NCI-H1092 treated with DMSO at 0.1 percent for 48 hours (cell line): ENCODE results near the gene TBC1D5.
"Not testable (repeated sequence)": the region's sequence is repeated elsewhere in the genome, so short reads cannot be mapped to it uniquely, and the experiment has no call there.

Source experiments
- DNase-seq: peaks from one replicate; lab custom pipeline; 2025; lab: John Stamatoyannopoulos, UW

The TBC1D5 gene

DNA sequence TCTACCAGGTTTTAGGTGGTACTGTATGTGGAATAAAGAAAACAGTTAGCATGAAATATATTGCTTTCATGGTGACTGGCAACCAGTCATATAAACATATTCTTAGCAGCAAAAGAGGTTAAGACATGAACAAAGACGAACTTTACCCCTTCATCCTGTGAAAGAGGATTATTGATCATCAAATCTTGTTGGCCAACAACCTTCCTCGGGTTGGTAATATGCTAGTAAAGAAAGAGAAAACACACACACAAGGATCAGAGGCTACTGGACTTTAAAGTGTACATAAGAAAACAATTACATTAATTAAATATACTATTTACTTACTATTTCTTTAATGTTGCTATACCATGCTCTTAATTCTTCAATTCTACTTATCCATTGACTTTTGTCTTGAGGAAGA lies 337.9 kb downstream of the TBC1D5 start:
- DNase-seq: no peak

DNA sequence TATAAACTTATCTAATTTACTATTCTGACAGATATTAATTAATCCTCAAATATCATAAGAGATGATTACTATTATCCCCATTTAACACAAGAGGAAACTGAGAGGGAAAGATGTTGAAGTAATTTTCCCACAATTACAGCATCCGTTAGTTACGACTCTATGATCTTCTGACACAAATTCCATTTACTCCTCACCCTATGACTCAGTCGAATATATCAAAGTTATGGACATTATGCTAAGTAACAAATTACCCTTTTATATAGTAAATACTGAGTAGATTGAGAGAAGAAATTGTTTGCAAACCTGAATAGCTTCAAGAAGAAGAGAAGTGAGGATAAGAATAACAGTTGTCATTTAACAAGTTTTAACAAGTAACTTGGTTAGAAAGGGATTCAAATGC lies 340.0 kb downstream of the TBC1D5 start:
- DNase-seq: no peak

DNA sequence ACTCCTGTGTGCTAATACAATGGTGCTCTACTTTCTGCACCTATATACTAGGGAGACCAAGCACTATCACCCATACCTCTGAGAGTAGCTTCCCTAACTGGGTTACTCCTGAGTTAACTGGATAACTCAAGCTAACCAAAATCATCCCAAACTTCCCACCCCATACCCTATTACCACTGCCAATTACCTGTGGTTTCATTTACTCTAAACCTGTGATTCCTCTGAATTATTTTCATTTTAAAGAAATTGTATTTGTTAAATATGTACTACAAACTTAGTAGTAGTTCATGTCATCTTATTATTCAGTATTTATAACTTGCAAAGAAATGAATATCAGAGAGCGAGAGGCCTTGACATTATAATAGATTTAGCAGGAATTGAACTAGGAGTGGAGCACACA lies 340.5 kb downstream of the TBC1D5 start:
- no peak for DNase-seq

DNA sequence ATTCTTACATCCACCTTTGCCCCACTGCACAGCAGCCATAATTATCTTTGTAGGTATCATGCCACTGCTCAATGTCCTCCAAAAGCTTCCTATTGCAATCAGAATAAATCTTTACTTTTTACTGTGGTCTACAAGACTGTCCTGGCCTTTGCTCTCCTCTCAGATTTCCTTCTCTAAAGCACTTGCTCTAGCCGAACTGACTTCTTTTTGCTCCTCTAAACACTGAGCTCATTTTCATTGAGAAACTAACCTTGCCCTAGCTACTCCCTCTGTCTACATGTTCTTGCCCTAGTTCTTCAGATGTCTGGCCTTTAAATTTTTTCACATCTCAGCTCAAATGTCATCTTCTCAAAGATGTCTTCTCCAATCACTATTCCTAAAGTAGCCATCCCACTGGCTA lies 342.8 kb downstream of the TBC1D5 start:
- DNase-seq: no peak

DNA sequence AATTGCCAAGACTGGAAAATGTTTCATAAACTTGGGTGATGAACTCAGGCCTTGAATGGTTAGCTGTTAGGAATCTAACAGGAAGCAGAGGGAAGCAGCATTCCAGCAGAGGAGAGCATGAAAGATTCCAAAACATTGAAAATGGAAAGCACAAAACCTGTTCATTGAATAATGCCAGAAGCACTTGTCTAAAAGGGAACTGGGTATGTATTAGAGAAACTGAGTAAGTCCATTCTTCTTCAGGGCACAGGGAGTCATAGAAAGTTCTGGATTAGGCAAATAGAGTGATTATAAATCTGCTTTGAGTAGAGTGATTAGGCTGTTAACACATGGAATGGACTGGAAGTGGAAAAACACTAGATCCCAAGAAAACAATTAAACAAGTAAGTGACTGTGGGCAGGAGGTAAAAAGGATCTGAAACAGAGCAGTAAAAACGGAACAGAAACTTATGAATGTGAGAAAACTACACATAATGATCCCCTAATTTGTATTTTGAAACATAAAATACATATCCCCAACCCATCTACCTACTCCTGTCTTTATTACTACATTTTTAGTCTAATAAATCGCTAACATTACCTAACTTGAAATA lies 343.4 kb downstream of the TBC1D5 start:
- DNase-seq: no peak

DNA sequence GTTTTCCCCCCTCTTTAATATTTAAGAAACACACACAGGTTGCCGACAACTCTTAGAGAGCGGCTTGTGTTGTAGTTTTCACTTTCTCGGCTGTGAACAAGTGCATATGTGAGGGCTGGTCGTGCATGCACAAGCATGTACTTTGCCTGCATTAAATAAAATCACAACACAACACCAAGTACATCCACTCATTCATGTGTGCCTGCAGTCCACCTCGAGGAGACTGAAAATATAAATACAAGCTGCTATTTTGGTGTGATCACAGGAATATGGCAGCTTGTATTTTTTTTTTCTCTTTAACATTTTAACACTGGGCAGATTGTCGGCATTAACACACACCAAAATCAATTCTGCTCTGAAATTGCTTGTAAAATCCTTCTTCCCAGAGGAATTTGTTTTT lies 346.4 kb downstream of the TBC1D5 start:
- DNase-seq: no peak

DNA sequence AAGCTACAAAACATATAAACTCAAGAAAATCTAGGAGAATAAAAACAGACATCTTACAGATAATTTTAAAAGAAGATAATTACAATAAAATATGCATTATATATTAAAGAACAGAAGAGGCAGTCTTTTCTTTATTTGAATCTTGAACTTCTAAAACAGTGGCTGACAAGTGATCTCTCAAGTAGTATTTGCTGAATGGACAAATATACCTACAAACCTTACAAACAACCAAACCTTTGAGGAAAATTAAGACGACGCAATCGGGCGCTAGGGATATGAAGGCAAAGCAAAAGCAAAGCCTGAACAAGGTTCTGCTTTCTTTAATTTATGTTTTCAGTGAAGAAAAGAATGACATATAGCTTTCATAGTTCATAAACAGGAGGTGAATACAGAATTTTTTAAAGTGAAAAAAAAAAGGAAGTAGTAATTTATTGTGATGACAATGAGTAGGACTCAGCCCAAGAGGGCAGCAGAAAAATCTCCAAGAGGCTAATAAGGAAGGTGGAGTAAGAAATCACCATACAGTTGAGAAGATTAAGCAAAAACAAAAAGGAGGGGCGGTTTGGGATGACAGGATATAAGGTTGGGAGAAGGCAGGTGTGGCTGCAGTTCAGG lies 347.8 kb downstream of the TBC1D5 start:
- DNase-seq: no peak

DNA sequence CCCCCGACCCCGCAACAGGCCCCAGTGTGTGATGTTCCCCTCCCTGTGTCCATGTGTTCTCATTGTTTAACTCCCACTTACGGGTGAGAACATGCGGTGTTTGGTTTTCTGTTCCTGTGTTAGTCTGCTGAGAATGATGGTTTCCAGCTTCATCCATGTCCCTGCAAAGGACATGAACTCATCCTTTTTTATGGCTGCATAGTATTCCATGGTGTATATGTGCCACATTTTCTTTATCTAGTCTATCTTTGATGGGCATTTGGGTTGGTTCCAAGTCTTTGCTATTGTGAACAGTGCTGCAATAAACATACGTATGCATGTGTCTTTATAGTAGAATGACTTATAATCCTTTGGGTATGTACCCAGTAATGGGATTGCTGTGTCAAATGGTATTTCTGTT lies 349.9 kb downstream of the TBC1D5 start:
- DNase-seq: not testable (repeated sequence)

DNA sequence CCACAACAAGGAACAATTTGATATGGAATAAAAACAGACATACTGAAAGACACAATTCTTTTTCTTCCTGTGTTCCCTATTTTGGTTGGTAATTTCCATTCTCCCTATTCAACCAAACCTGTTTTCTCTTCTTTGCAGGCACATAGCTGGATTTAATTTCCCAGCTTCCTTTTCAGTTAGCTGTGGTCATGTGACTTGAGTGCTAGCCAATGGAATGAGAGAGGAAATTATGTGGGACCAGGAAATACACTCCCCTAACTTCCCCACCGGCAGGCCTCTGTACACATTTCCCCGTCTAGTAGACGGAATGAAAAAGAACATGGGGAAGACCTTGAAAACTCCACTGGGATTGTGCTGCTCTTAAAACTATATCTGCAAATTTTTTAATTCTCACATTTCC lies 351.6 kb downstream of the TBC1D5 start:
- no peak for DNase-seq

DNA sequence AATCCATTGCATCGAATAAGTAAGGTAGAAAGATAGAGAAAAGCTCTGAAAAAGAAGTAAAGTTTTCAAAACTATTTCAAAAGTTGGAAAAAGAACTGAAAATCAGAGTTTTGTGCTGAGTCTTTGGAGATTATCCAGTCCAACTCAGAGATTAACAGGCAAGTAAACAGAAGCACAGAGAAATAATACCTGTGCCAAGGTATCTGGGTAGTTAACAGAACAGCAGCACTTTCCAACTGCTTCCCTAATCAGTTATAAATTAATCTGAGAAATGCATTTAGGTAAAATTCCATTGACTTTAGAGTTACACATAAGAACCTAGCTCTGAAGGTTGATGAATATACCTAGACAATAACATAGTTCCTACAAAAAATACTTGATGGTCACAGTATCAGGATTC lies 355.3 kb downstream of the TBC1D5 start:
- no peak for DNase-seq

DNA sequence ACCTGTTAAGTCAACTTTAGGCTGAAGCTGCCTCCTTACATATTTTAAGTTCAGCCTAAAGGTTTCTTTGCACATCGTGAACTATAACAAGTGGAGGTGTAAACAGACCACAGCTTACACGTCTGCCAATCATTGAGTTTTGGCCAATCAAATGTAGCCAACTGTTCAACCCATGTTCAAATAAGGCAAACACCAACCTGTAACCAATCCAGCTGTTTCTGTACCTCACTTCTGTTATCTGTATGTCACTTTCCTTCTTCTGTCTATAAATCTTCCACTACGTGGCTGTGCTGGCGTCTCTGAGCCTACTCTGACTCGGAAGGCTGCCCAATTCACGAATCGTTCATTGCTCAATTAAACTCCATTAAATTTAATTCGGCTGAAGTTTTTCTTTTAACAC lies 356.0 kb downstream of the TBC1D5 start:
- DNase-seq: no peak

DNA sequence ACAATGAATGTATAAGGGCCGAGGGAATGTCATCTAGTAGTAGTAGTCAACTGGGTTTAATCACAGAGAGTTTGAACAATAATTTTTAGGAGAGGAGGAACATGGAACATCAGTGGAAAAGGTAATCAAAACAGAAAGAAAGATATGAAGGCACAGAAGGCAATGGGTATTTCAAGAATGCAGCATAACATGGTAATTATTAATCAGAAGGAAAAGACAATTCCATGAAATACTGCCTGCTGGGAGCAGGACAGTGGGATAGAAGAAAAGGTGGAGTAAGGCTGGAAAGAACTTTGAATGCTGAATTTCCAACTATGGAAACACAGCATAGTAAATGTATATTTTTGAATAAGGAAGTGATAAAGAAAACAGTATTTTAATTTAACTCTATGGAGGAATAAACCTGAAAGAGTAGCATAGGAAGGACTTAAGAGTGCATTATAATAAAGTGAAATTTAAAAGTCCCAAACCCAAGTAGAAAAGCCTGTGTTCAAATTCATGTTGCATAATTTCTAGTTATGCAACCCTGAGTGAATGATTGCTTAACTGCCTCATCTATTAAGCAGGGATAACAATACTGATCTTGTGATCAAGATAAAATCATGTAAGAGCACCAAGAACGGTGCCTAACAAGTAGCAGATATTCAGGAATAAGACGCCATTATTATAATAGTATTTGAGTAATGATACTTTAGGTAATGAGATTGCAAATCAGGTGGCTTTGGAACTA lies 357.7 kb downstream of the TBC1D5 start:
- no peak for DNase-seq

DNA sequence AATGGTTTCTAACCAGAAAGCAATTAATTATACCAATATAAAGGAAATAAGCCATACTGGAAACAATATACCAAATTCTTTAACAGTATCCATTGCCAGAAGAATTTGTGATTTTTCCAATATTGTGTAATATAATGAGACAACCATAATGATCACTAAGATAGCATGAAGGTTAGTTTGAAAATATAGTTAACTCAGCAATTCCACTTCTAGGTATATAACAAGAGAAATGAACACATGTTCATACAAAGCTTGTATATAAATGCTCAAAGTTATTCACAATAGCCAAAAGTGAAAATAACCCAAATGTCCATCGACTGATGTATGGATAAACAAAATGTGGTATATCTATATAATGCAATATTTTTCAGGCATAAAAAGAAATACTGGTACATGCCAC lies 369.1 kb downstream of the TBC1D5 start:
- no peak for DNase-seq

DNA sequence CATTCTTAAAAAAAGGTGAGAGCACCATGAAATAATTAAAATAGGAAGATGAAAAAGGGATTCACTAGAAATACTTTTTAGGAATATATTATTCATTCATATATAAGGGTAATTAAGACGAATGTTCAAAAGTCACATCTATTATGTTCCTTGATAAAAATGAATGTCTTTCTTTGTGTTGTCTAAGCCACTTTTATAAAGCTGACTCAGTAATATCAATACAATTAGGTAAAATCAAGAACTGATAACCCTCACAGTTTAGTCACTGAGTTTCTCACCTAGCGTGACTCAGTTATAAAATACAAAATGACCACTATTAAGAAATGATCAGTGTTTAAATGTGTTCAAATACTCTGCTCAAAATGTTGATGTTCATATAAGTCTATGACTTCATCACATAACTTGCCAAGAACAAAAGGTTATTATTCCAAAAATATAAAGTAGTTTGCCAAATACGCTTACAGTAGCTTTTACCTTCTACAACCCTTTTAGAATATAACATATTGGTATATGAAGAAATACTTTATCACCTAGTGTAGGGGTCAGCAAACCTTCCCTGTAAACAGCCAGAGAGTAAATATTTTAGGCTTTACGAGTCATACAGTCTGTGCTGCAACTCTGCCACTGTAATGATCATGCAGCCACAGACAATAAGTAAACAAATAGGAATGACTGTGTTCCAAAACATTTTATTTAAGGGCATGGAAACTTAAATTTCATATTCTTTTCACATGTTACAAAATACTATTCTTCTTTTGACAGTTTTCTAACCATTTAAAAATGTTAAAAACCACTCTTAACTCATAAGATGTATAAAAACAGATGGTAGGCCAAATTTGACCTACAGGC lies 369.8 kb downstream of the TBC1D5 start:
- DNase-seq: no peak

DNA sequence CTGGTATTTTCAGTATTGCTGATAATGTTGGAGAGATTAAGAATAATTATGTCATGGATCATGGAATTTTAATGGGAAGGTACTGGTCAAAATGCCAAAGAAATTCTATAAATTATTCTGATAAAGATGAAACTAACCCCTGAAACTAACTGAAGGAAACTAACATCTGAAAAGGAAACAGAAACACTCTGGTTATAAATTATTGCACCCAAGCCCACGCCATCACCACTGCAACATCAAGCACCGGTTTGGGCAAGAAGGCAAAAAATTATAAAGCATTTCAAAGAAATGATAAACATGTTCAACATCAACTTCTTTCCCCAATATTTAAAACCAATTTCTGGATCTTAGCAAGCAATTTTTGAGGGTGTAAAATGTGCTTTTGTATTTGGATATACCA lies 372.5 kb downstream of the TBC1D5 start:
- no peak for DNase-seq

DNA sequence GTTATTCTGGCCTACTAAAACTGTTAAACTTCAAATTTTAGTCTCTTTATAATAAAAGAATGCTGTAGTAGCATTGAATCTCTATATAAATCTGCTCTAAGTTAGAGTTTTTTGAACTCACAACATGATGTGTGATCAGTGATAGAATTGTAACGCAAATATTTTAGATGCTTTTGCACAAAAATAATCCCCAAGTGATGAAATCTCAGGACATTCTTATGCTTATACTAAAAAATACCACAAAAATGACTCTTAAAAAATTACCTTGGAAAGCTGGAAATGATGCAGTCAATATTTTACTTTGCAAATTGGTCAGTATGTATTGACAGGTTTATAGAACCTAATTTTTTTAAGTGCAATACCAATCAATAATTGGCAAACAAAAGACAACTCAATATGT lies 375.3 kb downstream of the TBC1D5 start:
- DNase-seq: no peak

DNA sequence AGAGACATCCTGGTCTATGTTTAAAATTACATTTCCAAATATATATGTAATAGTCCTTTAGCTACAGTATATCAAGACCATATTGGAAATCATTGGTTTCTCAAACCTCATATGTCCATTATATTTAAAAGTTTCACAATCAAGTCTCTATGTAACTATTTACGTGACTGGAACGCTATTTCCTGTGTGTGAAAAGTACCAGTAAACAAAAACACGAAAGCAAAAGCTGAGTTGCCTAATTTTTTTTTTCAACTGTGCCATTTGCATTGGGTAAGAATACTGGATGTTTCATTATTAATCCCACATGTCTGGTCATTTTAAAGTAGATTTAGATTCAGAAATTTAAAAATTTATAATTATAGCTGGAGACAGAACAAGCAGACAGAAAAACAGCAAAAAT lies 381.4 kb downstream of the TBC1D5 start:
- DNase-seq: no peak

DNA sequence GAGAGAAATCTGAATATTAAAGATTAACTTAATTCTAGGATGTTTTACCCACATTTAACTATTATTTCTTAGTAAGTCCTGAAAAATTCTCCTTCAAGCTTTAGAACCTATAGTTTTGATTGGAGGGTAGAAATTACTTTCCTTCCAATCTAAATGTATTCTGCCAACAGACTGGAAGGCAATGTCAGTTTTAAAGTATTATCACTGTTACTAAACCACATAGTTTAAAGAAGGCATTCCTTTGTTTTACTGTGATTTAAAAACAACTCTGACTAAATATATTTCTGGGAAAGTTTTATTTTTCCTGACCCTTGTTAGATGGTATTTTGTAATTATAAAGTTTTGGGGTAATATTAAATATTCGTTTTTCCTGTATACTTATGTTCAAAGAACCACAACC lies 382.5 kb downstream of the TBC1D5 start:
- no peak for DNase-seq

DNA sequence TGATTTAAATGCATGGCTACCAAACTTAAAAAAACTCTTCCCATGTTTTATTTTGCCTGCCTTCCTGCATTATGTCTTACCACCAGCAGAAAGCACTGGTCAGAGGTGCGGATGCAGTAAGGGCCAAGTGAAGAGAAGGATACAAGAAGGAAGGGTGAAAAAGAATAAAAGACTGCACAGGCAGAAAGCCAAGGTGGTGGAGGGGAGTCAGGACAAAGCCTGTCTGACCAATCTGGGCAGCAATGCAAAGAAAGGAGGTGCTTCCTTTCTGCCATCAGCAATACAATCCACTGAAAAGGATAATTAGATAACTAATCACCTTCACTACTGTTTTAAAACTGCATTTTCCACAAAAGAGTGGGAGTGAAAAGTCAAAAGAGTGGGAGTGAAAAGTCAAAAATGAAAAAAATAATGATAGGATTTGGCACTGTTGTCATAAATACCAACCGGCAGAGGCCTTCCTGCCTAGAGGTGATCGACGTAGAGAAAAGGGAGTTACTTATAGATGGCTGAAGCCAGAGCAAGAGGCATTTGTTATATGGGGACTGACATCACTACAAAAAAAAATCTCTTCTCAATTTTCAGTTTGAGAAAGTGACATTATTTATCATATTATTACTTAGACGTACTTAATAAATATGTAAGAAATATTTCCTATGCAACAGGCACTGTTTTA lies 385.3 kb downstream of the TBC1D5 start:
- DNase-seq: no peak

DNA sequence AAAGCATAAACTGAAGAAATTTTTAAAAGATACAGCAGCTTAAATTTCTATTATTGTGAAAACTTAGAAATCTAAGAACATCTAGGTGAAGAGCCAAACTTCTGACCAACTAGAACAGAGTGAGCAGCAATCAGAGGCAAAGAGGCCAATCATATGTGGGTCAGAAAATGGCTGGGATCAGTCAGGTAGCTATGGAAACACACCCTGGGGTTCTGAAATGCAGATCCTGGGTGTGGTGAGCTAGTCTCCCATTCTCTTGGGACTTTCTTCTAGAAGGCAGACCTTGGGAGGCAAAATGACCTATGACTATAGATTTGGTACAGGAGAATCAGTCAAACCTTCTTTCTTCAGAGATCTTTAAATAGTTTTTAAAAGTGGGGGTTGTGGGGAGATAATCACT lies 385.8 kb downstream of the TBC1D5 start:
- no peak for DNase-seq

DNA sequence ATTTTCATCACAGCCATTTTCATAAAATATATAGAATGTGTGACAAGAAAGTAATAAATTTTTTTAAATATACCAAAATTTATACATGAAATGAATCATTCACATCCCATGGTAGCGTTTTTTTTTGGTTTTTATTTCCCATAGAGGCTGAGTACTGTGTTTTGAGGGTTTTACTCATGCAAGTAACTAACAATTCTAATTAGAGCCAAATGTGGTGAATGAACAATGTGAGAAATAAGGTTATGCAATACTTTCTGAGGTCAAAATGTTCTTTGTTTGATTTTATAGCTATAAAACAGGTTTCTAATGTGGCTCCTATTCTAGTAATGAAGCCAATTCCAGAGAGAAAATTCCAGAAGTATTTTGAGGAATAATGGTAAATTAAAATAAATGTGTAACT lies 386.8 kb downstream of the TBC1D5 start:
- DNase-seq: no peak

DNA sequence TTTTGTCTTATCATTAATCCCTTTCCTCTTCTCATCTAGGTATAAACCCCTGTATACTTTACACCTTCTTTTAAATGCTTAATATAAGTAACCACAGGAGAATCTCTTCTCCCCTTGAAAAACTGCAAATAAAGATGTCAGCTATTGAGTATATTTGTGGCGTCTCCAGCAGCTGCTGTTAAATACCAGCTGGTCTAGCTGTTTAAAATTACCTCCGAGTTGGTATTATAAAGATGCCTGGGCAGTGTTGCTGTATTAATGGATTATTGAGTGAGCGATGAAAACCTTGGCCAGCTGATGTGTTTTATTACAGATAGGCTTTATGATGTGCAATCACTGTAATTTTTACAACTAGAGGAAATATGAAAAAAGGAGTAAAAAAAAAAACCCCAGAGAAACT lies 388.1 kb downstream of the TBC1D5 start:
- DNase-seq: no peak
